ENCODE results near the gene EBF4.

EBF4 gene

DNA sequence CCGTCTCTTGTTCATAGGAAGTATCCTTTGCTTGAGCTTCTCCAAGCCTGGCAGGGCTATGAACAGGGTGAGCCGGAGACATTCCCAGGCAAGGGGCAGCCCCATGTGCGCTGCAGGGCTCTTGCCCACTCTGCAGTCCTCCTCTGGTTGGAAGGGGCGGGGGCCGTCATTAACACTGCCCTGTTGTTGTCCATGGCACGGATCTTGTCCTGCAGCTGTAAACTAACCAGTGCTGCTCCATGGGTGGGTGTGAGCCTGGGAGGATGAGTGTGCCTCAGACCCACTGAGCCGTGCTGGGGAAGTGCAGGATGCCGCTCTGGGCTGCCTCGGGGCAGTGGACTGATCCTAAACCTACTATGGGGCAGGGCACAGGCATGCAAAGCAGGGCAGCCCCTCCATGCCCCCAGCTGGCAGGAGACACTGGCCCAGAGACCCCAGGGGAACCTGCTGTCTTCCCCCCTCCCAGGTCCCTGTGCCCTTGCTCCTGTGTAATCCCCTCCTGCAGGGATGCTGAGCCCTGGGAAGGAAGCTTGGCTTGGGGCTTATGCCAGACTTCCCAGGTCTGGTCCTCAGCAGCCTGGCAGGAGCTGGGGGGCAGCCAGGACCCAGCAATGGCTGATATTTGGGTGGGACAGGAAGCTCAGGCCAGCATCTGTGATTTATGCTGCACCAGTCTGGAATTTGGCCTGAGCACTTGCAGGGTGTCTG lies 8.5 kb downstream of the EBF4 start:
- DNase-seq = no peak

DNA sequence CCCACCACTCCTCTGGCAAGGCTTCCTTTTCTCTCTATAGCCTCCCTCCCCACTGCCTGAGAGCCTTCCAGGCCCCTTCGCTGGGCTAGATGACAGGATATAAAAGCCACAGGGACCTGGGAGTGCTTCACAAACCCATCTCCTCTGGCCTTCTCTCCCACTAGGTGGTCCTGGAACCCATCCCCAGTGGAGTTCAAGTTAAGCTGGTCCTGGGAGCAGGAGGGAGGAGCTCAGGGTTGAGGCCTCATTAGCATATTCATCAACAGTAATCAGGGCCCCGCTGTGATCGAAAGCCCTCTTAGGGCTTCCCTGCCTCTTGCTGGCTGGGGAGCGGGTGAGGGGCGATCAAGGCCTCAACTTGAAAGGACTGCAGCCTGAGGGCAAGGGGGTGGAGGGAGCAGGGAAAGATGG lies 9.1 kb downstream of the EBF4 start:
- DNase-seq = no peak

DNA sequence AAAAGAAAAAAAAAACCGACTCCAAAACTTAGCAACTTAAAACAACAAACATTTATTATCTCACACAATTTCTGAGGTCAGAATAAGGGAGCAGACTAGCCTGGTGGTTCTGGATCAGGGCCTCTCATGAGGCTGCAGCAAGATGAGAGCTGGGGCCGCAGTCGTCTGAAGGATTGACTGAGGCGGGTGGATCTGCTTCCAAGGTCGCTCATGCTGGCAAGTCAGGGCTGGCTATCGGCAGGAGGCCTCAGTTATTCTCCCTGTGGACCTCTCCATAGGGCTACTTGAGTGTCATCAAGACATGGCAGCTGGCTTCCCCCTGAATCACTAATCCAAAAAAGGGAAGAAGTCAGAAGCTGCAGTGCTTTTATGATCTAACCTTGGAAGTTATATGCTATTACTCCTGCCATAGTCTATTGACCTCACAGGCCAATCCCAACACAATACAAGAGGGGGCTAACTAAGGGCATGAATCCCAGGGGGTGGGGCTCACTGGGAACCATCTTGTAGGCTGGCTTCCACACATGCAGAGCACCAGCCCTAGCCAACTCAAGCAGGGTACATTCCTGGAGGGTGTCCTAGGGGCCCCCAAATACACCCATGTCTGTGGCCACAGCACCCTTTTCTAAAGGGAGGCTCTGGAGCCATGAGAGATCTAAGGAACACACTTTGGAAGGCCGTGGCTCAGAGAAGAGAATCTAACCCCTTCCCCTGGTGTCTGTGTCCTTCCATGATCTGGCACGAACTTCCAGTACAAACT lies 11.3 kb downstream of the EBF4 start:
- DNase-seq = no peak

- DNase-seq = no peak
These were observed 13.5 kb downstream of the EBF4 start for GRCh38 chr20:2705931-2706645.

GRCh38 chr20:2706688-2707352 lies 14.2 kb downstream of the EBF4 start:
- DNase-seq = no peak

GRCh38 chr20:2707353-2708072 lies 14.9 kb downstream of the EBF4 start:
- no peak for DNase-seq

DNA sequence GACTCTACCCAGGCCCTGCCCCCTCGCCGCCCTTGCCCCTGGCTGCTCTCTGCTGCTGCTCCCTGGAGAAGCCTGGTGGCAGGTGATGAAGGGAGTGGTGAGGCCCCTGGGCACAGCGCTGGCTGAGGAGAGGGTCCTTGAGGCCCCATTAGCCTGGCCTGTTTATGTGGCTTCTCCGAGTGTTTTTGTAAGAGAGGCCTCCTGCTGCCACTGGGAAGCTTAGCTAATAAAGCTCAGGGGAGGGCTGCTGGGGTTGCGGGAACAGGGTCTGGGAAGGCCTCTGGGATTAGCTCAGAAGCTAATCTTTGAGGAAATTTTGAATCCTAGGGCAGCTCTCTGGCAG lies 15.5 kb downstream of the EBF4 start:
- no peak for DNase-seq

DNA sequence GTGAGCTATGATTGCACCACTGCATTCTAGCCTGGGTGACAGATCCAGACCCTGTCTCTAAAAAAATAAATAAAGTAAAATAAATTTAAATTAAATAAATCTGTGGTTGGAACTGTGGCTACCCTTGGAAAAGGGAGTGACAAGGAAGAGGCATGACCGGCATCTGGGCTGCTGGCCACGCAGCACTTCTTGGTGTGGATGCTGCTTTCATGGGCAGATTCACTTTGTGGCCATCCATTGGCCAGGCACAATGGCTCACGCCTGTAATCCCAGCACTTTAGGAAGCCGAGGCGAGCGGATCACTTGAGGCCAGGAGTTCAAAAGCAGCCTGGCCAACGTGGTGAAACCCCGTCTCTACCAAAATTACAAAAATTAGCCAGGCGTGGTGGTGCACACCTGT lies 16.1 kb downstream of the EBF4 start:
- no peak for DNase-seq

DNA sequence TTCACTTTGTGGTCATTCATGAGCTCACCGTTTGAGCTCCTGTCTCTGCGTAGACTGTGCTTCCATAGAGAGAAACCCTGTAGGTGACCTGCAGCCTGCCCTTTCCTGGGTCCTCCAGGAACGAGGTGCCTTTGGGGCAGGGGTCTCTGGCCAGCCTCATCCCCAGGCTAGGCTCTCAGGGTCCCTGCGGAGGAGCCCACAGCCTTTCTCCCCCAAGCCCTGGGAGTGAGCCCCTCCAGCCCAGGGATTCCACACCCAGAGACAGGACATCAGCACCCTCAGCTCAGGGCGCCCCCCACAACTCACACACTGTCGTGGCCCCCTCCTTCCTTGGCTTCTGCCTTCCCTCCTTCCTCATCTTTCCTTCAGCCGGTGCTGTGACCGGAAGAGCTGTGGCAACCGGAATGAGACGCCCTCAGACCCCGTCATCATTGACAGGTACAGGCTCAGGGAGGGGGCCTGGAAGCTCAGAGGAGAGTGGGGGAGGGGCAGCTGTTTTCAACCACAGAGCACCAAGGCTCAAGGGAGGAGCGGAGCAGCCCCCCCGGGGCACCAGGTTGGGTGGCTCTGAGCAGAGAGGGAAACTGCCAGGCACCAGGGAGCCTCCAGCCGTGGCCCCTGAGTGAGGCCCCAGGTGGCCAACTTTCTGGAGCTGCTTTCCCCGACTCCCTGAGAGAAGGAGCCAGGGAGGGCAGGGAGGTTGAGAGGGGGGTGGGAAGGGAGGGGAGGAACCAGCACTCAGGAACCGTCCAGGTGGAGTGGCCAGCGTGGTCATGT lies 16.8 kb downstream of the EBF4 start:
- no peak for DNase-seq

- peak in 1 of 2 experiments; percentile 3 for DNase-seq
These were observed 20.7 kb downstream of the EBF4 start for GRCh38 chr20:2713285-2713684.

DNA sequence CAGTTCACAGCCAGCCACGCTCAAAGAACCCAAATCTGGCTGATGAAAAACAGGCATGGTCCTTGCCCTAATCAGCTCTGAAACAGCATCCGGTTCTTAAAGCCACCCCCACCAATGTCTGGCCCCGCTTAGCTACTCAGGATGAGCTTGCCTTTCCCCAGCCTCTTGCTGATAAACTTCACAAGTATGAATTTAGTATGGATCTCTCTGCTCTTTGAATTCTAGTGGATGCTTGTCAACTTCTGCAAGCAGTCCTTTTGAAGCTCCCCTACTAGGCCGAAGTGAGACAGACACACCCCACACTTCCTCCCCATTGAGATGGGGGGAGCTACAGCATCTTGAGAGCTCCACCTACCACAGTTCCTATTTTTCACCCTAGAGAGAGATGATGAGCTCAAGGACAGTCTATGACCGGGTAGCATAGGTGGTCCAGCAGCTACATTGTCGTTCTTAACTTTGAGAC lies 36.7 kb downstream of the EBF4 start:
- DNase-seq = no peak

DNA sequence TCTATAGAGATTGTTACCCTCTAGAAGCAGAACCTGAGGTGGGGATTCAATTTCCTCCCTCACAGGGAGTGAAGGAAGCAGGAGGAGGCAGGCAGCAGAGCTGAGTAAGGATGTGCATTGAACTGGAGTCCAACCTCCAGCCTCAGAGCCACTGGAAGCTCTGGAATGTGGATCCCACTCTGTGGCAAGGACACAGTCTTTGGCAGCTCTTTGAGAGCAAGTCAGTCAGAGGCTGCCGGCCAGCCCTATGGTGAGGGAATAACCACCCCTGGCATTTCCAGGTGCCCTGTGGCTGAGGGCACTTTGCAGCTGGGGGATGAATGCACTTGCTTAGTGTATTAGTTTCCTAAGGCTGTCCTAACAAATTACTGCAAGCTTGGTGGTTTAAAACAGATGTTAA lies 37.2 kb downstream of the EBF4 start:
- no peak for DNase-seq

- DNase-seq = no peak
These were observed 42.3 kb downstream of the EBF4 start for GRCh38 chr20:2734899-2735298.

DNA sequence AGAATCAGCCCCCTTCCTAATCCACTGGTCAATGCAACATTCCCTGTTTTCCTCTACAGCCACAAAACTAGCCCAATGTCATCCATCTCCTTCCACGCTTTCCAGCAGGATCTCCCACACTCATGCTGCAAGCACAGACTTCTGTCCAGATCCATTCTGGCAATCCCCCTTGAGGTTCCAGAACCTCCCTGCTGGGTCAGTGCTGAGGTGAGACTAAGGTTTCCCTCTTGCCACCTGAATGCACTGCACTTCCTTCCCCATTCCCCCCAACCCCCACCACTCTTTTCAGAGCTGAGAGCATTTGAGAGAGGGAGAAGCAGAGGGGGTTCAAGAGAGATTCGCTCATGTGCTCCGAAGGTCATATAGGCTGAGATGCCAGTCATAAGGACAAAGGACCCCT lies 43.9 kb downstream of the EBF4 start:
- DNase-seq = no peak

- no peak for DNase-seq
These were observed 45.9 kb downstream of the EBF4 start for GRCh38 chr20:2738331-2739041.

- no peak for DNase-seq
These were observed 46.4 kb downstream of the EBF4 start for GRCh38 chr20:2739042-2739398.

DNA sequence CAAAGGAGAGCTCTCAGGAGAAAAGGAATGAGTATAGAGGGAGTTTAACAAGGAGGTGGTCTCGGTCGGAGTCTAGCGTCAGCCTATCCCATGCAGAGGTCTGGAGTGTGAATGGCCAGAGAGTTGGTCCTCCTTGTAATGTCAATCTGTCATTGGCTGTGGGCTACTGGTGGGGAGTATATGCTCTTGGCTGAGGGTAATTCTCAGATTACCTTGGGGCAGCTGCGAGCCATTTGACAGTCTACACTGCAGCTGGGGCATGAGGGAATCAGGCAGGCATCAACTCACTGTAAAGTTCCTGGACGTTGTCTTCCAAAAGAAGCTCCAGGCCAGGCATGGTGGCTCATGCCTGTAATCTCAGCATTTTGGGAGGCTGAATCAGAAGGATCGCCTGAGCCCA lies 48.1 kb downstream of the EBF4 start:
- DNase-seq = no peak

DNA sequence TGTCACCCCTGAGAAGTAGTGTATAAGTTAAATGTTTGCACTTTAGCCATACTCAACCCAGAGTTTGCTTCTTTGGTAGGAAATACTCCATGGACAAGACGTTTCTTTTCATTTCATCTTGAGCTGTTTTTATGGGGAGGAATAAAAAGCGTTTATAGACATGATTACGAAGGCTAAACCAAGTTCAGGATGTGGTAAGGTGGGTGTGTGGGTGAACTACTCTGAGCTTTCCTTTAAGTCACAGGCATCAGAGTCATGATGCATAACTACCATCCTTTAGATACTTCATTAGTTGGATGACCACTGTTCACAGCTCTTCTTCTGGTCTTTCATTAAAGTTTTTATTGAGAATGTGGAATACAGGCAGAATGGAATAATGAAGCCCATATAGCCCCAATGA lies 48.9 kb downstream of the EBF4 start:
- no peak for DNase-seq

GRCh38 chr20:2741881-2742280 lies 49.3 kb downstream of the EBF4 start:
- DNase-seq = no peak

- DNase-seq = no peak
These were observed 49.9 kb downstream of the EBF4 start for GRCh38 chr20:2742431-2742830.

- DNase-seq = peak; percentile 42 to 56
These were observed 50.5 kb downstream of the EBF4 start for GRCh38 chr20:2742934-2743559.
